GM18502 (cell line): ENCODE results near the gene WNT16.

Experiments used
- ATAC-seq: cut with Tn5 transposase; IDR thresholded peaks from one replicate; pipeline ENCODE4 v1.9.1; 2021; ENCODE audit warnings: mild to moderate bottlenecking; ENCODE audit not compliant: unreplicated experiment, poor library complexity

WNT16 gene

DNA sequence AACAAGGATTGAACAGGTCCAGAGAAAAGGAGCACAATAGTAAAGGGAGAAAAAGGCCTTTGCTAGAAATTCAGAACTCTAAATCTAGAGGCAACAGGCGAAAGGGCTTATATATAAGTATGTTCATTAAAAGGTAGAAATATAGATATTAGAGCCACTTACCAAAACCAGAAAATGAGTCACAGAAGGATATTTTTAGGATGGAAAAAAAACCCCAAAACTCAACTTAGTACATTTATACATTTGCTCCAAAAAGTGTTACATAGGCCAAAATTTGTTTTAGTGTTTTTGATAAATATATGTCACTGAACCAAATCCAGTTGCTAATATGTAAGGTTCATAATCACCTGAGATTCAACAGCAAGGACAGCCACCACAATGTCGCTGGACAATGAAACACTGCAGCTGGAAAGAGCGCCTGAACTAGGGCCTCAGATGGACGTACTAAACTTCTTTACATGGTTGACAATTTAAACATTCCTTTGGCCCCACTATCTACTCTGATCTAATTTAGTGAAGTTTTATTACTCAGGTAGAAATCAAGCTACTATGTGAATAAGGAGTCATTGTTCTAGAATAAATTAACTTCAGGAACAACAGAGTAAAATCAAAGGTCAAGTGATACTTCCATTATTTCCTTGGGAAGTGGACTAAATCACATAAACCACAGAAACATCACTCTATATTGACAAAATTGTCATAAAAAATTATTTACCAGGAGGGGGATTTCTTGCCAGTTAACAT is 56.4 kb downstream of the WNT16 start:
- ATAC-seq, result no peak

DNA sequence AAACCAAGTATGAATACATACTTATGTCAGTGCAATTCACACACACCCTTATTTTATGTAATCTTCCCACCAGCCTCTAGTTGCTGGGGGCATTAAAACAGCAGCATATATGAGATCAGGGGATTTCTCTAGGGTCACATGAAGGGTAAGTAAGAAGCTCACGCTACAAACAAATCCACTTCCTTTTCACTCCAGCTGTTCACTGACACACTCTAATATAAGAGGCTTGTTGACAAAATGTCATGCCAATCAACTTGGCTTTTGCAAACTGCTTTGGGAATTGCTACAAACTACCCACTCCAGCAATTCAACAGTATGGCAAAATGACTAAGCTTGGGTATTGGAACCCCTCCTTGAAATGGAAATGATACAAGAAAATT is 57.0 kb downstream of the WNT16 start:
- ATAC-seq, result peak; percentile 92

DNA sequence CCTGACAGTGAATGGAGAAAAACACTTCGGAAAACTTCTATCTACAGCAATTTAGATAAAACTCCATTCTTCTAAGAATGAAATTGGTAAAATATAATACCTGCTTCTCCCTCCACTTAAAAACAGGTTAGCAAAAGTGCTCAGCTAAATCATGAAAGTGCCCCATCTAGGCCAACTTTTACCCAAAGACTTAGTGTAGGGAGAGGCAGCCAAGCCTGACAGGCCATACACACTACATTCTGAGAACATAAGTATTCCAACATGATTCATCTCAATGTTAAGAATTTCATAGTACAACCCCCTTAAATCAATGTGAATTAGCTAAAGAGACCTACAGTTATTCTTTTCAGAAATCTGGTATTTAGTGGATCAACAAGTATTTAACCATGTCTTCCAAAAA is 60.1 kb downstream of the WNT16 start:
- ATAC-seq, result no peak

DNA sequence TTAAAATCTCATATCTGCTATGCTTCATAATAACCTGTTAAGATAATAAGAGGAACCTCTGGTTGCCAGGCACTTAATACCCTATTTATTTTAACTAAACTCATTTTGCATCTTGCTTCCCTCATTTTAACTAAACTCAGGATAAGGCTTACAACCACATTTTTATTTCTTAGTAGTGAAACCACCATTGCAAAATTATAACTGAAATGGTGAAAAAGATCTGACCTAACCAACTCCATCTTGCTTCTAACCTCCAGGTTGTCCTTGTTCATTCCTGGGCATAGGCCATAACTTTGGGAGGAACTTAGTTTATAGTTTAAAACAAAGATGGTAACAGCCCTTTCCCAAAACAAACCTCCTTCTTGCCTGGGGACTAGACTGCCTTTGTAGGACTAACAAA is 61.3 kb downstream of the WNT16 start:
- ATAC-seq, result no peak

DNA sequence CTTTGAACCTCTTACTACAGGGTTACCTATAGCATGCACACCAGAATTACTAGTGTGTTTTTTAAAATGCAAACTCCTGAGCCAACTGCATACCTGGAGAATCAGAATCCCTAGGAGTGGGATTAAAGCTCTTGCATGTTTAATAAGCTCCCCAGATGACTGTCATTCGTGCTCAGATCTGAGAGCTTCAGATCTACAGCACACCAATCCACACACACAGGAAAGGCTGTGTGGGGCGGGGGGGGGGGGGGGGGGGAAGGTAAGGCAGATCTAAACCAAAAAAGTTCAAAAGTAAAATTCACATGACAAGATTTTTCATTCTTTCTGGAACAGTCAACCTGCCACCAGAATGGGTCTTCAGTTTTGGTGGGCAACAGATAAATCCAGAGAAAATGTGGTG is 61.8 kb downstream of the WNT16 start:
- ATAC-seq, result no peak
